Measurements from ENCODE around the gene ONECUT3. TPM values are rescaled to one million over a fixed set of nuclear protein-coding genes. Genes with fewer than 3 reads are reported as not detected.
A peak's percentile ranks its signal among the peaks of the same experiment; 100 is the strongest.

Gene ONECUT3
- total RNA-seq, 1 experiment from 2014 or later: not detected

- no TSS peak for BruUV-seq (replicated peaks)
- intact Hi-C loops (cut with micrococcal nuclease; ENCODE audit: unreplicated experiment): no loop called here
- POLR2A ChIA-PET: no interaction called here
- peaks cover 6% of the 10 kb centered on the region for H3K36me3 Mint-ChIP-seq (ENCODE audit: insufficient read depth, unreplicated experiment)
- Histone ChIP-seq H3K4me1 (peaks cover 2% of the 10 kb centered on the region; the same call in 1 of the 2 replicates), H3K27me3 (replicated peaks; ENCODE audit: control insufficient read depth, insufficient read depth, low read length) (peaks cover 2% of the 10 kb centered on the region), H3K4me3 (ENCODE audit: low read depth, low read length) (no peak overlapping the region), H3K9me3 (no peaks in the 10 kb centered on the region), H3K36me3 (ENCODE audit: control insufficient read depth, insufficient read depth, low read length) (no peaks in the 10 kb centered on the region)
- peaks cover 7% of the 10 kb centered on the region for H3K4me1 Mint-ChIP-seq (ENCODE audit: low read depth, unreplicated experiment)
- CTCF ChIA-PET: interaction anchor here (0.6 kb wide), 1 partner anchor 940 kb away, joined by 3 read pairs; no protein-coding TSS in a partner anchor
- H3K27ac Mint-ChIP-seq (ENCODE audit: unreplicated experiment): no peak overlapping the region
- H3K9me3 Mint-ChIP-seq (ENCODE audit: unreplicated experiment): no peaks in the 10 kb centered on the region
- TF ChIP-seq CTCF (IDR thresholded peaks at IDR 0.05; ENCODE audit: insufficient read depth in 1 of 2, low read depth in 1 of 2, low read length in 1 of 2, severe bottlenecking in 1 of 2, unreplicated experiment in 1 of 2): no peak
- H3K4me3 Mint-ChIP-seq (ENCODE audit: unreplicated experiment): peak overlapping the region; percentile 53
- DNase-seq: no peak
- H3K27me3 Mint-ChIP-seq (ENCODE audit: insufficient read depth, unreplicated experiment): peaks cover 37% of the 10 kb centered on the region
Observed at GRCh38 chr19:1757468-1758230, 4.3 kb downstream of the ONECUT3 start.

GRCh38 chr19:1758231-1758577 lies 4.9 kb downstream of the ONECUT3 start:
- H3K27me3 ChIP-seq (replicated peaks; ENCODE audit: control insufficient read depth, insufficient read depth, low read length): peaks cover 2% of the 10 kb centered on the region
- no peaks in the 10 kb centered on the region for H3K9me3 ChIP-seq
- H3K4me1 ChIP-seq: peaks cover 2% of the 10 kb centered on the region; the same call in 1 of the 2 replicates
- intact Hi-C loops (cut with micrococcal nuclease; ENCODE audit: unreplicated experiment): no loop called here
- no peak overlapping the region for H3K27ac Mint-ChIP-seq (ENCODE audit: unreplicated experiment)
- no peak for TF ChIP-seq CTCF (IDR thresholded peaks at IDR 0.05; ENCODE audit: insufficient read depth in 1 of 2, low read depth in 1 of 2, low read length in 1 of 2, severe bottlenecking in 1 of 2, unreplicated experiment in 1 of 2)
- H3K27me3 Mint-ChIP-seq (ENCODE audit: insufficient read depth, unreplicated experiment): peaks cover 35% of the 10 kb centered on the region
- H3K36me3 Mint-ChIP-seq (ENCODE audit: insufficient read depth, unreplicated experiment): peaks cover 6% of the 10 kb centered on the region
- no peaks in the 10 kb centered on the region for H3K9me3 Mint-ChIP-seq (ENCODE audit: unreplicated experiment)
- no peak for DNase-seq
- H3K4me3 ChIP-seq (ENCODE audit: low read depth, low read length): no peak overlapping the region
- ChIA-PET POLR2A (no interaction called here), CTCF (no interaction called here)
- H3K36me3 ChIP-seq (ENCODE audit: control insufficient read depth, insufficient read depth, low read length): no peaks in the 10 kb centered on the region
- no TSS peak for BruUV-seq (replicated peaks)
- H3K4me3 Mint-ChIP-seq (ENCODE audit: unreplicated experiment): no peak overlapping the region
- H3K4me1 Mint-ChIP-seq (ENCODE audit: low read depth, unreplicated experiment): peaks cover 7% of the 10 kb centered on the region

GRCh38 chr19:1758959-1759903 lies 5.9 kb downstream of the ONECUT3 start:
- peaks cover 7% of the 10 kb centered on the region for H3K4me1 Mint-ChIP-seq (ENCODE audit: low read depth, unreplicated experiment)
- H3K27ac Mint-ChIP-seq (ENCODE audit: unreplicated experiment): no peak overlapping the region
- Histone ChIP-seq H3K4me3 (ENCODE audit: low read depth, low read length) (no peak overlapping the region), H3K27me3 (replicated peaks; ENCODE audit: control insufficient read depth, insufficient read depth, low read length) (peaks cover 2% of the 10 kb centered on the region), H3K9me3 (no peaks in the 10 kb centered on the region), H3K36me3 (ENCODE audit: control insufficient read depth, insufficient read depth, low read length) (no peaks in the 10 kb centered on the region), H3K4me1 (peaks cover 2% of the 10 kb centered on the region; the same call in 1 of the 2 replicates)
- CTCF ChIA-PET: no interaction called here
- H3K27me3 Mint-ChIP-seq (ENCODE audit: insufficient read depth, unreplicated experiment): peaks cover 40% of the 10 kb centered on the region
- H3K4me3 Mint-ChIP-seq (ENCODE audit: unreplicated experiment): no peak overlapping the region
- BruUV-seq (replicated peaks): no TSS peak
- POLR2A ChIA-PET: no interaction called here
- DNase-seq: no peak
- intact Hi-C loops (cut with micrococcal nuclease; ENCODE audit: unreplicated experiment): no loop called here
- TF ChIP-seq CTCF (IDR thresholded peaks at IDR 0.05; ENCODE audit: insufficient read depth in 1 of 2, low read depth in 1 of 2, low read length in 1 of 2, severe bottlenecking in 1 of 2, unreplicated experiment in 1 of 2): no peak
- H3K36me3 Mint-ChIP-seq (ENCODE audit: insufficient read depth, unreplicated experiment): peaks cover 6% of the 10 kb centered on the region
- H3K9me3 Mint-ChIP-seq (ENCODE audit: unreplicated experiment): no peaks in the 10 kb centered on the region
